MG63 (cell line): ENCODE measurements around the gene PRR15. TPM values are rescaled to one million over a fixed set of nuclear protein-coding genes. Genes with fewer than 3 reads are reported as not detected.

Experiments used
- DNase-seq: peaks from one replicate; pipeline ENCODE4 v3.0.0-alpha.2; 2020
- H3K27me3 ChIP-seq: fragments of 250-450 bp; sonication (Bioruptor Pico); 2 replicates; pipeline ENCODE4 v1.5.1; 2020; ENCODE audit warnings: mild to moderate bottlenecking, moderate library complexity
- H3K36me3 ChIP-seq: fragments of 250-450 bp; sonication (Bioruptor Pico); 2 replicates; pipeline ENCODE4 v1.5.1; 2020; ENCODE audit warnings: mild to moderate bottlenecking, moderate library complexity
- H3K4me3 ChIP-seq: fragments of 250-450 bp; sonication (Bioruptor Pico); 2 replicates; pipeline ENCODE4 v1.5.1; 2020; ENCODE audit warnings: mild to moderate bottlenecking, moderate library complexity
- H3K9me3 ChIP-seq: fragments of 250-450 bp; sonication (Bioruptor Pico); 2 replicates; pipeline ENCODE4 v1.5.1; 2020; ENCODE audit warnings: mild to moderate bottlenecking, moderate library complexity
- total RNA-seq: library from RNA; depleted of rRNA; stranded (reverse); fragments of >200 nt; shearing (Covaris generic); gene quantifications from 2 replicates; pipeline ENCODE4 v1.2.3, GENCODE V29; 2014; ENCODE audit warnings: low replicate concordance

Gene PRR15
- total RNA-seq, 1 experiment from 2014 or later = not detected

- peak overlapping the region; percentile 51 for H3K4me3 ChIP-seq
- DNase-seq = peak; percentile 54
- H3K27me3 ChIP-seq = peaks cover 53% of the 10 kb centered on the region
- no peaks in the 10 kb centered on the region for H3K36me3 ChIP-seq
- H3K9me3 ChIP-seq = no peaks in the 10 kb centered on the region
These were observed 1.0 kb downstream of the PRR15 start for GRCh38 chr7:29564496-29565223.

GRCh38 chr7:29565224-29565630, 1.6 kb downstream of the PRR15 start:
- Histone ChIP-seq H3K27me3 (peaks cover 55% of the 10 kb centered on the region), H3K36me3 (no peaks in the 10 kb centered on the region), H3K4me3 (peak overlapping the region; percentile 51), H3K9me3 (no peaks in the 10 kb centered on the region)
- DNase-seq = no peak

GRCh38 chr7:29565634-29565981, 2.0 kb downstream of the PRR15 start:
- no peak for DNase-seq
- Histone ChIP-seq H3K9me3 (no peaks in the 10 kb centered on the region), H3K4me3 (no peak overlapping the region), H3K27me3 (peaks cover 57% of the 10 kb centered on the region), H3K36me3 (no peaks in the 10 kb centered on the region)

- no peak for DNase-seq
- Histone ChIP-seq H3K4me3 (no peak overlapping the region), H3K9me3 (no peaks in the 10 kb centered on the region), H3K36me3 (no peaks in the 10 kb centered on the region), H3K27me3 (peaks cover 61% of the 10 kb centered on the region)
These were observed 2.5 kb downstream of the PRR15 start for GRCh38 chr7:29565982-29566746.

- Histone ChIP-seq H3K4me3 (no peak overlapping the region), H3K36me3 (no peaks in the 10 kb centered on the region), H3K27me3 (peaks cover 64% of the 10 kb centered on the region), H3K9me3 (no peaks in the 10 kb centered on the region)
- no peak for DNase-seq
These were observed 3.5 kb downstream of the PRR15 start for GRCh38 chr7:29567174-29567573.

GRCh38 chr7:29569648-29570047, 6.0 kb downstream of the PRR15 start:
- Histone ChIP-seq H3K36me3 (no peaks in the 10 kb centered on the region), H3K4me3 (no peak overlapping the region), H3K9me3 (no peaks in the 10 kb centered on the region), H3K27me3 (peaks cover 50% of the 10 kb centered on the region)
- DNase-seq = no peak

- H3K9me3 ChIP-seq = no peaks in the 10 kb centered on the region
- no peak overlapping the region for H3K4me3 ChIP-seq
- H3K27me3 ChIP-seq = peaks cover 27% of the 10 kb centered on the region
- DNase-seq = no peak
- no peaks in the 10 kb centered on the region for H3K36me3 ChIP-seq
These were observed 8.9 kb downstream of the PRR15 start for GRCh38 chr7:29572558-29572957.

- H3K4me3 ChIP-seq = no peak overlapping the region
- no peak for DNase-seq
- H3K9me3 ChIP-seq = no peaks in the 10 kb centered on the region
- H3K27me3 ChIP-seq = peaks cover 27% of the 10 kb centered on the region
- H3K36me3 ChIP-seq = no peaks in the 10 kb centered on the region
These were observed 9.9 kb downstream of the PRR15 start for GRCh38 chr7:29573567-29573966.

GRCh38 chr7:29574659-29575058, 11.0 kb downstream of the PRR15 start:
- Histone ChIP-seq H3K27me3 (peaks cover 20% of the 10 kb centered on the region), H3K36me3 (no peaks in the 10 kb centered on the region), H3K9me3 (no peaks in the 10 kb centered on the region), H3K4me3 (no peak overlapping the region)
- no peak for DNase-seq

GRCh38 chr7:29587195-29587808, 23.7 kb downstream of the PRR15 start:
- Histone ChIP-seq H3K4me3 (no peak overlapping the region), H3K9me3 (no peaks in the 10 kb centered on the region), H3K27me3 (peaks cover 9% of the 10 kb centered on the region; the same call in 1 of the 2 replicates), H3K36me3 (no peaks in the 10 kb centered on the region)
- DNase-seq = no peak

GRCh38 chr7:29588212-29588611, 24.6 kb downstream of the PRR15 start:
- no peaks in the 10 kb centered on the region for H3K36me3 ChIP-seq
- no peak overlapping the region for H3K4me3 ChIP-seq
- peaks cover 10% of the 10 kb centered on the region; the same call in 1 of the 2 replicates for H3K27me3 ChIP-seq
- DNase-seq = no peak
- H3K9me3 ChIP-seq = no peaks in the 10 kb centered on the region

GRCh38 chr7:29588900-29589696, 25.5 kb downstream of the PRR15 start:
- DNase-seq = no peak
- Histone ChIP-seq H3K27me3 (peaks cover 10% of the 10 kb centered on the region; the same call in 1 of the 2 replicates), H3K4me3 (no peak overlapping the region), H3K36me3 (no peaks in the 10 kb centered on the region), H3K9me3 (no peaks in the 10 kb centered on the region)

GRCh38 chr7:29592866-29593265, 29.2 kb downstream of the PRR15 start:
- Histone ChIP-seq H3K4me3 (no peak overlapping the region), H3K27me3 (peaks cover 10% of the 10 kb centered on the region; the same call in 1 of the 2 replicates), H3K9me3 (no peaks in the 10 kb centered on the region), H3K36me3 (no peaks in the 10 kb centered on the region)
- no peak for DNase-seq

- H3K4me3 ChIP-seq = no peak overlapping the region
- no peaks in the 10 kb centered on the region for H3K9me3 ChIP-seq
- no peaks in the 10 kb centered on the region for H3K36me3 ChIP-seq
- H3K27me3 ChIP-seq = peaks cover 10% of the 10 kb centered on the region; the same call in 1 of the 2 replicates
- DNase-seq = no peak
These were observed 29.8 kb downstream of the PRR15 start for GRCh38 chr7:29593459-29593858.

- Histone ChIP-seq H3K36me3 (no peaks in the 10 kb centered on the region), H3K9me3 (no peaks in the 10 kb centered on the region), H3K4me3 (no peak overlapping the region), H3K27me3 (peaks cover 7% of the 10 kb centered on the region; the same call in 1 of the 2 replicates)
- no peak for DNase-seq
These were observed 33.1 kb downstream of the PRR15 start for GRCh38 chr7:29596593-29597178.

- no peaks in the 10 kb centered on the region for H3K9me3 ChIP-seq
- no peaks in the 10 kb centered on the region for H3K36me3 ChIP-seq
- H3K4me3 ChIP-seq = no peak overlapping the region
- H3K27me3 ChIP-seq = peaks cover 1% of the 10 kb centered on the region; the same call in 1 of the 2 replicates
- DNase-seq = no peak
These were observed 33.6 kb downstream of the PRR15 start for GRCh38 chr7:29597266-29597665.
